HG03342 (cell line): ENCODE data around the gene UGP2.
"Not testable (repeated sequence)": the region's sequence is repeated elsewhere in the genome, so short reads cannot be mapped to it uniquely, and the experiment has no call there.

ENCODE experiments used
- ATAC-seq: cut with Tn5 transposase; IDR thresholded peaks from one replicate; pipeline ENCODE4 v1.9.1; 2021; ENCODE audit warnings: mild to moderate bottlenecking, moderate library complexity; ENCODE audit not compliant: unreplicated experiment

Gene UGP2

DNA sequence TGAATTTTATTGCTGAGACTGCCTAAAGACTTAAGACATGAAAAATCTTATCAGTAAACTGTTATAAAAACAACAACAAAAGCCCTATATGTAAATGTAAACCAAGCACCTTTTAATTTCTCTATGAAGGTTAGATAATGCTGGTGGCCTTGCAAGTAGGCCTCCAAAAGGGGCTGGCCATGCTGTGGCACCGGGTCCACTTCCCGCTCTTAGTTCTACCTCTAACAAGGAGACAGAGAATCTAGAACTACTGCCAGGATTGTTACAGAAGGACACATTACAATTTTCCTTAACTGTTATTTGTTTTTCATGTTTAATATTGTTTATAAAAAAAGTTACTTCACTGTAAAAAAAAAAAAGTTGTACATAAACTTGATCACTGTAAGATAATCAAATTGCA lies 49.0 kb downstream of the UGP2 start:
- ATAC-seq, result no peak

DNA sequence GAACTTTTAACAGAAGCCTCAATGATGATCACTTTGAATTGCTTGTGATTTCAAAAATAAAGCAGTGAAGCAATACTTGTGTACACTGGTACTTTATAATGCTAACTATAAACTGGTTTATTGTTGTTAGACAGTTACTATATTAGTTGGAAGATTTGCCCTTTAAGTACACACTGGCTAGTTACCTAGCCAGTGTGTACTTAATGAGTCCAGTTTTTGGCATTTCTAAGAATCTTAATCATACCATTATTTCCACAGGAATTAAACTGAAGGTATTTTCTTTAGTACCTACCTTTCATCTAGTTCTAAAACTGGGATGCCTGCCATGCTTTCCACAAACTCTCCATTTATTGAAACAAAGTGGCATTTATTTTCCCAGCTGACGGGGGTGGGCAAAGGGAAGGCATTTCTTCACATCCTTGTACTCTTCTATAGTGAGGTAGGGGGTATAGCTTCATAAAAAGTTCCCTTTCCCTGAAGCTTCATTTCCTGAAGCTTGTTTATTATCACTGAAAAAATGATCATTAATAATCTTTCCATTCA lies 49.9 kb downstream of the UGP2 start:
- no peak for ATAC-seq

DNA sequence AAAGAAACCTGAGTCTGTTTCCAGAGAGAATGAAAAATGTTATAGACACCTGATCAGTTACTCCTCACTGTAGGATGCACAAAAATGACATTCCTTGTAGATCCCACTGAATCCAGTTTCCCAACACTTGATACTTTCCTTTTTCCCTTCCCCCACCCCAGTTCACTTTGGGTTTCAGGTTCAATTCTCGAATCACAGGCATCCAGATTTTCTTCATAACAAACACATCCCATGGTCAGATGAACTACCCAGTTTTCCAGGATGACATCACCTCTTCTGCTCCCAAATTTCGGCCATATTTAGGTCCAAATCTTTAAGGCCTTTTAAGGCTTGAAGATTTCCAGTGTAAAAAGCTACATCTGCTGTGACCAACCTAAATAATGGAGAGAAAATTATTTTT lies 51.5 kb downstream of the UGP2 start:
- no peak for ATAC-seq

DNA sequence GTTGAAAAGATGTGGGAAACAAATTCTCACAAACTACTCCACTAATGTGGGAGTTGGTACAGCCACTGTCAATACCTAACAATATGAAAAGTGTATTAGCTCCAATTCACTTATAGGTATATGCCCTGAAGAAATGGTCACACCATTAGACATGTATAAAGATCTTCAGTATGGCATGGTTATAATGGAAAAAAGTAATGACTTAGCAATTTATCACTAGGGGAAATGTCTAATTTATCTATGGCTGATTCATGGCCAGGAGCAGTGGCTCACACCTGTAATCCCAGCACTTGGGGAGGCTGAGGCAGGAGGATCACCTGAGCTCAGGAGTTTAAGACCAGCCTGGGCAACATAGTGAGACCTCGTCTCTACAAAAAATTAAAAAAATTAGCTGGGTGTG lies 52.5 kb downstream of the UGP2 start:
- ATAC-seq, result no peak

DNA sequence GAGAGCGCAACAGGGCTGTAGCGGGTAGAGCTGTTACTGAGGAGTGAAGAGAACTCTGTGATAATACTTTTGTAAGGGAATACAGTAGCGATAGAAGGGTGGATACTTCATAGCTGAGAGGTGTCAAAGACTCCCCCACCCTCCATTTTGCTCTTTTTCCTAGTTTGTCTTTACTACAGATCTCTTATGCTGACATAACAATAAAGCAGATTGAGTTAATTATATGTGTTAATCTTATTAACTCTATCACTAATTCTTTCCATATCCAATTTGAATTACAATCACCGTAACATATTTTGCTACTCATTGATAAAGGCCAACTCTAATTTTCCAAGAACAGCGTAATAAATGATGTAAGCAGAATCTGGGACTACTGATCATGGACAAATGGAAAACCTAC lies 57.1 kb downstream of the UGP2 start:
- no peak for ATAC-seq

DNA sequence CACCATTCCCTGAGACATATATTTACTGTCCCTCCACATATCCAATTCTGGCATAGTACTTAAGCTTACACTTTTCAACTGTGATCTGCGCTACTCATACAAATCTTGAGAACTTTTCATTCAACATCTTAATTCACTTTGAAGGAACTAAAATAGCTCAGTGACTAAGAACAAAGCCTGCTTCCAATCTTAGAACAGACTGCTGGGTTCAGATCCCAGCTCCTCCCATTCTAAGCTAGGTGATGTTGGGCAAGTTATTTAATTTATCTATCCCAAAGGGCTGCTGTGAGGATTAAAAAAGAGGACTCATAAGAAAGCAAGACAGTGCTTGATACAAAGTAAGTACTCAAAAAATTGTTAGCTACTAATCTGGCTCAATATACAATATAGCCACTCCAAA lies 57.9 kb downstream of the UGP2 start:
- ATAC-seq, result no peak

DNA sequence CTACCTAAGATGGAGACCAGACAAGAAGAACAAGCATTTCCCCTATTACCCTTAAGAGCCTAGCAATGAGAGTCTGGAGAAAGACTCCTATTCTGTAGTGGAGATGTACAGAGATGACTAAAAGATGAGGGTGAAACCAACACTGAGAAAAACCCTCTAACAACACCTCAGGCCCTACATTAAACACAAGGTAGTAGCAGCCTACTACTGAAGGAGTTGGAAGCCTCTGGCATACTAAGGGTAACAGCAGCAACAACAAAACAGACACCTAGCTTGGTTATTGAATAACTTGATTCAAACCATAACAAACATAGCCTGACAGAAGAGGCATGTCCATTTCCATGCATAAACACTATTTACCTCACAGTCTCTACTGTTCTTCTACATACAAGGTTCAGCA lies 60.5 kb downstream of the UGP2 start:
- ATAC-seq, result no peak

DNA sequence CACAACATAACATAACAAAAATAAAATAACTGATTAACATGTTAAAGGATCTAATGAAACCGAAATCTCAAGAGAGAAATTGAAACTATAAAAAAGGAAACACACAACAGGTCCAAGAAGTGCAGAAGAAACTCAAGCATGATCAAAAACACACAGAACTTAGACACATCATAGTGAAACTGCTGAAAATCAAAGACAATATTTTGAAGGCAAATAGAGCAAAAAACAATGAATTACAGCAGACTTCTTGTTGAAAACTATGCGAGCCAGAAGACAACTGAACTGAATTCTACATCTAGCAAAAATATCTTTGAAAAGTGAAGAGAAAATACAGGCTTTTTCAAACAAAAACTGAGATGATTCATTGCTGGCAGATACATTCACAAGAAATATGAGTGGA lies 61.3 kb downstream of the UGP2 start:
- ATAC-seq, result peak; percentile 75

DNA sequence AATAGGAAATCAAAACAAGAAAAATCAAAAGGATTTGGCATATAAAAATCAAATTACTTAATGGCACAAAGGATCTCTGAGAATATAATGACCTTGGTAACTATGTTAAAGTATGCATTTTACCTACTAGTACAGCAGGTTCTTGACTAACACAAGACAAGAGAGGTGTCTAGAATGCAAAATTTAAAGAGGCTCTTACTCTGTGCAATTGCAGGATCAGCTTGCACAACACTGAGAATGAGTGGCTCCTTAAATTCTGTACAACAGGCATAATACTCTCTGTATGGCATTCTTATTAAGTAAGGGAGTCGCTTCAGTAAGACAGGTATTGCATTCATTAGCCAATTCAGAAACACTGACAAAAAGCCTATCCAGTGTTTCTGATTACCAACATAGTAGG lies 72.6 kb downstream of the UGP2 start:
- no peak for ATAC-seq

DNA sequence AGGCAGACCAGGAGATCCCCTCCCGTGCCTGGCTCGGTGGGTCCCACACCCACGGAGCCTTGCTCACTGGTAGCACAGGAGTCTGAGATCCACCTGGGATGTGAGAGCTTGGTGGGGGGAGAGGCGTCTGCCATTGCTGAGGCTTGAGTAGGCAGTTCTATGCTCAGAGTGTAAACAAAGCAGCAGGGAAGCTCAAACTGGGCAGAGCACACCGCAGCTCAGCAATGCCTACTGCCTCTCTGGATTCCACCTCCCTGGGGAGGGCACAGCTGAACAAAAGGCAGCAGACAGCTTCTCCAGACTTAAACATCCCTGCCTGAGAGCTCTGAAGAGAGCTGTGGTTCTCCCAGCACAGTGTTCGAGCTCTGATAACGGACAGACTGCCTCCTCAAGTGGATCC lies 85.1 kb downstream of the UGP2 start:
- ATAC-seq, result no peak

DNA sequence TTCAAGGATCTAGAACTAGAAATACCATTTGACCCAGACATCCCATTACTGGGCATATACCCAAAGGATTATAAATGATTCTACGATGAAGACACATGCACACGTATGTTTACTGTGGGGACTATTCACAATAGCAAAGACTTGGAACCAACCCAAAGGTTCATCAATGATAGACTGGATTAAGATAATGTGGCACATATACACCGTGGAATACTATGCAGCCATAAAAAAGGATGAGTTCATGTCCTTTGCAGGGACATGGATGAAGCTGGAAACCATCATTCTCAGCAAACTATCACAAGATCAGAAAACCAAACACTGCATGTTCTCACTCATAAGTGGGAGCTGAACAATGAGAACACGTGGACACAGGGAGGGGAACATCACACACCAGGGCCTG lies 90.4 kb downstream of the UGP2 start:
- not testable (repeated sequence) for ATAC-seq
